Skeletal muscle tissue (tissue), 4 donors: Measurements from ENCODE around the gene UPP1. TPM values are rescaled to one million over a fixed set of nuclear protein-coding genes. Genes with fewer than 3 reads are reported as not detected.
A peak's percentile ranks its signal among the peaks of the same experiment; 100 is the strongest.

Source experiments
- H3K27ac ChIP-seq: one replicate; pipeline ENCODE4 v1.7.0; 2013; ENCODE audit warnings: mild to moderate bottlenecking, low read depth, low read length, inconsistent platforms
- H3K27me3 ChIP-seq, 3 donors: one replicate each; pipeline ENCODE4 v1.7.0; 2013; ENCODE audit warnings: low read length in 3 of 3; ENCODE audit not compliant: control insufficient read depth in 3 of 3, insufficient read depth in 3 of 3
- H3K36me3 ChIP-seq, 3 donors: one replicate each; pipeline ENCODE4 v1.7.0; 2013; ENCODE audit warnings: low read length in 3 of 3; ENCODE audit not compliant: control insufficient read depth in 3 of 3, insufficient read depth in 3 of 3
- H3K4me1 ChIP-seq, 3 donors: one replicate each; pipeline ENCODE4 v1.7.0; 2013; ENCODE audit warnings: low read length in 3 of 3, mild to moderate bottlenecking in 3 of 3; ENCODE audit not compliant: control insufficient read depth in 3 of 3, insufficient read depth in 3 of 3
- H3K4me3 ChIP-seq, 3 donors: one replicate each; pipeline ENCODE4 v1.7.0; 2013; ENCODE audit warnings: low read length in 3 of 3
- H3K9ac ChIP-seq, 3 donors: one replicate each; pipeline ENCODE4 v1.7.0; 2013; ENCODE audit warnings: low read length in 3 of 3, mild to moderate bottlenecking in 3 of 3, moderate library complexity in 2 of 3, low read depth in 1 of 3
- H3K9me3 ChIP-seq, 3 donors: one replicate each; pipeline ENCODE4 v1.7.0; 2013; ENCODE audit warnings: low read length in 3 of 3; ENCODE audit not compliant: control insufficient read depth in 3 of 3
- total RNA-seq: library from RNA; depleted of rRNA; stranded (reverse); fragments of >200 nt; gene quantifications from one replicate; pipeline ENCODE4 v1.2.3, GENCODE V29; 2014
- donor health status: Osteomylitis.

Gene UPP1
- total RNA-seq, result 1.0 TPM

- H3K27ac ChIP-seq, result peak within 1 kb of the TSS; percentile 91
- H3K27me3 ChIP-seq, result no peaks in the 10 kb centered on the region
- peaks cover 3 to 7% (median 4%) of the 10 kb centered on the region in 3 donors for H3K36me3 ChIP-seq
- H3K9me3 ChIP-seq, result no peaks in the 10 kb centered on the region
- peak within 1 kb of the TSS; percentile 84 to 86 (median 85) for H3K4me3 ChIP-seq
- H3K4me1 ChIP-seq, result peaks cover 15 to 36% (median 28%) of the 10 kb centered on the region in 3 donors
- peak within 1 kb of the TSS; percentile 80 to 89 (median 88) for H3K9ac ChIP-seq
These were observed at the start of gene UPP1 for GRCh38 chr7:48089046-48090003. Gene UPP1, plus strand, starts transcription at chr7:48089265. Its CDS starts 5,519 bp downstream, at chr7:48094784.

- Histone ChIP-seq H3K4me3 (no peak overlapping the region), H3K9ac (no peak overlapping the region), H3K9me3 (no peaks in the 10 kb centered on the region), H3K27me3 (peaks cover 4 to 11% (median 7%) of the 10 kb centered on the region in 3 donors), H3K36me3 (no peaks in the 10 kb centered on the region), H3K4me1 (peaks cover 1 to 2% (median 2%) of the 10 kb centered on the region in 3 donors), H3K27ac (no peak overlapping the region)
These were observed 48.0 kb upstream of the UPP1 start for GRCh38 chr7:48040944-48041652.

GRCh38 chr7:48041653-48041970 is 47.5 kb upstream of the UPP1 start:
- H3K4me3 ChIP-seq, result no peak overlapping the region
- no peak overlapping the region for H3K9ac ChIP-seq
- no peaks in the 10 kb centered on the region for H3K4me1 ChIP-seq
- peaks cover 2 to 6% (median 3%) of the 10 kb centered on the region in 3 donors for H3K27me3 ChIP-seq
- no peaks in the 10 kb centered on the region for H3K9me3 ChIP-seq
- no peaks in the 10 kb centered on the region for H3K36me3 ChIP-seq
- H3K27ac ChIP-seq, result no peak overlapping the region

DNA sequence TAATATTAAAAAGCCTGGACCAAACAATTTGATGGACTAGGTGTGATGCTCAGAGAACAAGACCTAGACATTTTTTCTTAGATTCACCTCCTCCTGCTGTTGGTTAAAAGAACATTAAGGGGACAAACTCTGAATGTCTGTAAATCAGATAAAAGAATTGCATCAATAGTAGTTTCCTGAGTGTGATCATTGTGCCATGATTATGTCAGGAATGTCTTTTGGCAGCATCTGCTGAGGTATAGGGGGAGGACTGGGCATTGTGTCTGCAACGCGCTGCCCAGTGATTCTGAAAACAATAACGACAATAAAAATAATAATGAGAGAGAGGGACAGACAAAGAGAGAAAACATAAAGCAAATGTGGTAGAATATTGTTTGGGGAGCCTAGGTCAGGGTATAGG is 46.8 kb upstream of the UPP1 start:
- Histone ChIP-seq H3K4me1 (no peaks in the 10 kb centered on the region), H3K27me3 (peaks cover 0 to 2% (median 0%) of the 10 kb centered on the region in 3 donors), H3K4me3 (no peak overlapping the region), H3K36me3 (no peaks in the 10 kb centered on the region), H3K9ac (no peak overlapping the region), H3K27ac (no peak overlapping the region), H3K9me3 (no peaks in the 10 kb centered on the region)

- H3K9ac ChIP-seq, result no peak overlapping the region
These were observed 46.4 kb upstream of the UPP1 start for GRCh38 chr7:48042636-48043035.

GRCh38 chr7:48045195-48045765 is 43.8 kb upstream of the UPP1 start:
- Histone ChIP-seq H3K36me3 (no peaks in the 10 kb centered on the region), H3K4me3 (no peak overlapping the region), H3K9ac (no peak overlapping the region), H3K27ac (no peak overlapping the region), H3K9me3 (no peaks in the 10 kb centered on the region), H3K27me3 (peaks cover 0 to 5% (median 2%) of the 10 kb centered on the region in 3 donors), H3K4me1 (no peaks in the 10 kb centered on the region)

More at GRCh38 chr7:48042636-48043035, 46.4 kb upstream of the UPP1 start:
- H3K9me3 ChIP-seq, result no peaks in the 10 kb centered on the region
- no peak overlapping the region for H3K27ac ChIP-seq
- no peaks in the 10 kb centered on the region for H3K36me3 ChIP-seq
- H3K4me1 ChIP-seq, result no peaks in the 10 kb centered on the region
- H3K27me3 ChIP-seq, result peaks cover 0 to 2% (median under 1%) of the 10 kb centered on the region in 3 donors
- no peak overlapping the region for H3K4me3 ChIP-seq

DNA sequence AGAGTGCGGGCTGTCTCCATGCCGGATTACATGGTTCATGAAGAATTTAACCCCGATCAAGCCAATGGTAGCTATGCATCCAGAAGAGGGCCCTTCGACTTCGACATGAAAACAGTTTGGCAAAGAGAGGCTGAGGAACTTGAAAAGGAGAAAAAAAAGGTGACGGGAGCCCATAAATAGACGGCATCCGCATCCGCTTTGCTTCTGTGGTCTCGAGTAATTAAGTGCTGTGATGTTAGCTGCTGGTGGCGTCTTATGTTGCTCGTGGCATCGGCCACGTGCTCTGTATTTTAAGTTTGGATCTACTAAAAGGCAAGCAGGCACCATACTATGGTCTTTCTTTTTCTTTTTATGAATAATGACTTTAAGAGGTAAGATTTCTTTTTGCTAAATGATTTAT is 42.6 kb upstream of the UPP1 start:
- no peak overlapping the region for H3K9ac ChIP-seq

GRCh38 chr7:48048113-48048512 is 41.0 kb upstream of the UPP1 start:
- H3K4me1 ChIP-seq, result no peaks in the 10 kb centered on the region
- no peak overlapping the region for H3K9ac ChIP-seq
- H3K27me3 ChIP-seq, result peaks cover 0 to 5% (median 2%) of the 10 kb centered on the region in 3 donors
- H3K27ac ChIP-seq, result no peak overlapping the region
- H3K36me3 ChIP-seq, result no peaks in the 10 kb centered on the region
- no peak overlapping the region for H3K4me3 ChIP-seq
- no peaks in the 10 kb centered on the region for H3K9me3 ChIP-seq

More for the DNA sequence above, 42.6 kb upstream of the UPP1 start:
- Histone ChIP-seq H3K4me3 (no peak overlapping the region), H3K27me3 (peaks cover 0 to 5% (median 2%) of the 10 kb centered on the region in 3 donors), H3K27ac (no peak overlapping the region), H3K36me3 (no peaks in the 10 kb centered on the region), H3K9me3 (no peaks in the 10 kb centered on the region), H3K4me1 (no peaks in the 10 kb centered on the region)

DNA sequence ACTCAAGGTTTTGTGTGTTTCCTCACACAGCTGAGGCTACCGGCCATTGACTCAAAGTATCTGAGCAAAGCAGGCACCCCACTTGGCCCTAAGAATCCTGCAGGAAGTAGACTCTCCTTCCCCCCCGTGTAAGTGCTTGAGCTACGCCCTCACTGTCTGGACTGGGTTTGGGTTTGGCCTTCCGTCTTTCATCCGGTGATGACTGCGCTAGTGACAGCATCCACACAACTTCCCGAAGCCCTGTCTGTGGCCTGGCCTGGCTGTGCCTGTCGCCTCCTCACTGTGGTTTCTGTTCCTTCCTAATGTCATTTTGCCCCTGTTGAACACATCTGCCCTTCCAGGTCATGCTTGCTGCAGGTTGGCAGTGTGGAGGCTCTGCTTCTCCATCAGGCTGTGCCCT is 39.2 kb upstream of the UPP1 start:
- H3K4me3 ChIP-seq, result no peak overlapping the region
- H3K27me3 ChIP-seq, result peaks cover 0 to 5% (median 2%) of the 10 kb centered on the region in 3 donors
- H3K9me3 ChIP-seq, result no peaks in the 10 kb centered on the region
- H3K27ac ChIP-seq, result no peak overlapping the region
- H3K4me1 ChIP-seq, result no peaks in the 10 kb centered on the region
- no peak overlapping the region for H3K9ac ChIP-seq
- no peaks in the 10 kb centered on the region for H3K36me3 ChIP-seq
